Stimulated activated CD4-positive, alpha-beta T cell treated with anti-CD3 and anti-CD28 coated beads, Interleukin-4, amount 100 ng/mL, for 48 hours (primary cell): ENCODE data around the gene COL7A1.
A peak's percentile ranks its signal among the peaks of the same experiment; 100 is the strongest.

Experiments
- DNase-seq, 2 donors: peaks; one replicate each; pipeline ENCODE4 v3.0.0-alpha.2; 2020; ENCODE audit warnings: low read depth in 2 of 2

The COL7A1 gene

DNA sequence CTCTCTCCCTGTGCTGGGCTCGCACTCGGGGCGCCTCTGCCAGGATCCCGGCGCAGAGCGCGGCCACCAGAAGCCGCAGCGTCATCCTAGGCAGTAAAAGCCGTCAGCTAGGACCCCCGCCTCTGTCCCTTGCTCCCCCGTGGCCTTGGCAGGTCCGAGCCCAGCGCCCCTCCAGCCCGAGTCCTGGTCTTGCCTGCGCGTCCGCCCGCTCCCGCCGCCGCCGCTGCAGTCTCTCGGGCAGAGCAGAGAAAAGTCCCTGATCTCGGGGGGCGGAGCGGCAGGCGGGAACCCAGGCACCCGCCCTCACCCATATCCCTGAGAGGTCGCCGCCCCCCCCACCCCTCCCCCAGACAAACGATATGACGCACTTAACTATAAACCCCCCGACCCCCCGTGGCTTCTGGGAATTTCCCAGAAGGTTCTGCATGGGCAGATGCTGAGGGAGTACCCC, at the start of gene COL7A1:
Gene COL7A1, minus strand, starts transcription at position 255 of the 451 bp plus-strand sequence. Its CDS starts 170 bp downstream, at position 85.
- no peak for DNase-seq

GRCh38 chr3:48642605-48643004, 47.5 kb upstream of the COL7A1 start:
- no peak for DNase-seq

- no peak for DNase-seq
These were observed 46.3 kb upstream of the COL7A1 start for GRCh38 chr3:48641396-48641795.

DNA sequence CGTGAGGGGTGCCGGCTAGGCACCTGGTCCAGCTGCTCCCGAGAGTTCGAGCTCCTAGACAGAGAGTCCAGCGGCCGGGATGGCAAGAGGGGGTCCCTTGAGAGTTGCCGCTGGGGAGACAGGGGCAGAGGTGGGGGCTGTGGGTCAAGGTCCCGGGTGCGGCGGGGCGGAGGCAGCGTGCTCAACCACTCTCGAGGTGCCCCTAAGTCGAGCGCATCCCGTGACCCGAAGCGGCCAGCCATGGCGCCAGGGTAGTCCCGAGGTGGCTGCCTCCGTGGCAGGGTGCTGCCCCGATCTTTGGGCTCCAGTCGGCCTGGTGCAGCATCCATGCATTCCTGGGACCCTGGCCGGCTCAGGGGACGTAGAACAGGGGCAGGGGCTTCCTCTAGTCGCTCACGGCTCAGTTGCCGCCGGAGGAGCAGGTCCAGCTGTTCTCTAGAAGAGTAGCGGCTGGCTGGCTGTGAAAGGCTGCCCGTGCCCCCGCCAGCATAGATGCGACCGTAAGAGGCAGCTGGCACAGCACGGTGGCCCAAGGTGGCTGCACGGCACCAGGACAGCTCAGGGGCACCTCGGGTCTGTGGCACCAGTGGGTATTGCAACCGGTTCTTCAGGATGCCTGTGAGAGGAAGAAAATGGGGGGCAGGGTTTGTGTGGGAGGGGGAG, 44.9 kb upstream of the COL7A1 start:
- DNase-seq = no peak

- no peak for DNase-seq
These were observed 42.2 kb upstream of the COL7A1 start for GRCh38 chr3:48637305-48637704.

DNA sequence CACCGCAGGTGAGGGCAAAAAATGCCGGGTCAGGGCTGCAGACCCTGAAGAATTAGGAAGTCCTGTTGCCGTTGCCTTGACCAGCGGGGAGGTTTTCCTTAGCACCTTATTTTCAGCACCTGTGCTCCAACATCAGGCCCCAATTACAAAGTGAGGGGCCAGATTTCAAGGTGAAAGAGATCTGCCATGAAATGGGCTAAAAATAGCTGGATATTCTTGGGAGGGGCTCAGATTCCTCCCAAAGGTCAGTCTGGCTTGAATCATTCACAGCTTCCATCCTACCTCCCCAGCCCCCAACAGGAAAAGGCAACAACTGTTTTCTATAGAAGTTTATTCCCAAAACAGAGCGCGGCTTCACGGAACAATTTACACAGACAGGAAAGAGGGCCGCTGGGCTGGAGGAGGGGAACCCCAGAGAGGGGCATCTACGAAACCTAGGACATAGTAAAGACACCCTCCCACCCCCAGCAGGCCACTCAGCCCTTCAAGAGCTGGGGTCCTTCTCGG, 41.1 kb upstream of the COL7A1 start:
- DNase-seq = no peak

DNA sequence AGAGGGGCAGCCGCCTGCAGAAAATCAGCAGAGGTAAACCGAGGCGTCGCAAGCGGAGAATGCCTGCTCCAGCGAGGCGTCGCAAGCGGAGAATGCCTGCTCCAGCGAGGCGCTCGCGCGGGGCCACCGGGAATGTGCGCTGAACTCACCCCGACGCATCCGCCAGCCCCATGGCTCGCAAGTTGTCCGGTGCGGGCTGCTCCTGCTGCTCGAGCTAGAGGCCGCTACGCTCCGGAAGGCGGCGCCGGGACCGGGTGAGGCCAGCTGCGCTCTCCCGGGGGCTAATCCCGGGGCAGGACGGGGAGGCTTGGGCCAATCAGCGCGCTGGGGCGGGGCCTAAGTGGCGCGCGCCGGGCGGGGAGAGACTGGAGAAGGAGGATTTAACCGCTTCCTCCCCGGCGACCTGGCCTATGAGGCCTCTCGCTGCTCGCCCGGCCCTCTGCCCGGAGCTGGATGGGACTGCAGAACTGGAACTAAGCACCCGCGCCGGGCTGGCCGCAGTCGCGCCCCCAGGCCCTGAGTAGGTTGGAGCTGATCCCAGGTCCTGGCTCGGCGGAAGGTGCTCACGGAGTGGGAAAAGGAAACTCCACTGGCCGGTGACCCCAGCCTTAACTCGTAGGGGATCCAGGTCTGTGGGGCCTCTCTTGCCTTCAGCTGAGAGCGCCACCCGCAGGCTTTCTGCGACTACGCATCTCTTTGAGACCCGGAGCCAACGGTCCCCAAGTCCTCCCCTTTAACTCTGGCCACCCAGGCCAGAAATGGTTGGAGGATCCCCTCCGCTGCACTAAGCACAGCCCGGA, 40.3 kb upstream of the COL7A1 start, which contains the start of gene SLC26A6:
Gene SLC26A6, minus strand, starts transcription at position 240 of the 800 bp plus-strand sequence. Its CDS starts 68 bp downstream, at position 172.
- peak; percentile 92 to 94 for DNase-seq

- peak; percentile 40 to 42 for DNase-seq
These were observed 39.6 kb upstream of the COL7A1 start for GRCh38 chr3:48634661-48635221.

GRCh38 chr3:48633743-48634142, 38.6 kb upstream of the COL7A1 start:
- no peak for DNase-seq

DNA sequence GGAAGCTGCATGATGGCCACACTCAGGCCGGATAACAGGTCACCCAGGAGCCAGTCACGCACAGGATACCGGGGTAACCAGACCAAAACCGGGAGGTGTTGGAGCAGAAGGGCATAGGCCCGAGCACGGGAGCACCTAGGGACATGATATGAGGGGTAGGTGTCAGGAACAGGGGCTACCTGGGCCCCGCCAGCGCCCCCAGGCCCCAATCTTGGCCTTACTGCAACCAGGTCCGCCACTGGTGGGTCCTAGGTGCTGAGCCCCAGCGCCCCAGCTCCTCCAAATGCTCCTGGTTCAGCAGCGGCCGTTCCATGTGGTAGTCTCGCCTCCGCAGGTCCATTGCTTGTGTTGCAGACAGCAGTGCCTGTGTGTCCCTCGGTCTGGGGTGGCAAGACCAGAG, 38.1 kb upstream of the COL7A1 start:
- no peak for DNase-seq

DNA sequence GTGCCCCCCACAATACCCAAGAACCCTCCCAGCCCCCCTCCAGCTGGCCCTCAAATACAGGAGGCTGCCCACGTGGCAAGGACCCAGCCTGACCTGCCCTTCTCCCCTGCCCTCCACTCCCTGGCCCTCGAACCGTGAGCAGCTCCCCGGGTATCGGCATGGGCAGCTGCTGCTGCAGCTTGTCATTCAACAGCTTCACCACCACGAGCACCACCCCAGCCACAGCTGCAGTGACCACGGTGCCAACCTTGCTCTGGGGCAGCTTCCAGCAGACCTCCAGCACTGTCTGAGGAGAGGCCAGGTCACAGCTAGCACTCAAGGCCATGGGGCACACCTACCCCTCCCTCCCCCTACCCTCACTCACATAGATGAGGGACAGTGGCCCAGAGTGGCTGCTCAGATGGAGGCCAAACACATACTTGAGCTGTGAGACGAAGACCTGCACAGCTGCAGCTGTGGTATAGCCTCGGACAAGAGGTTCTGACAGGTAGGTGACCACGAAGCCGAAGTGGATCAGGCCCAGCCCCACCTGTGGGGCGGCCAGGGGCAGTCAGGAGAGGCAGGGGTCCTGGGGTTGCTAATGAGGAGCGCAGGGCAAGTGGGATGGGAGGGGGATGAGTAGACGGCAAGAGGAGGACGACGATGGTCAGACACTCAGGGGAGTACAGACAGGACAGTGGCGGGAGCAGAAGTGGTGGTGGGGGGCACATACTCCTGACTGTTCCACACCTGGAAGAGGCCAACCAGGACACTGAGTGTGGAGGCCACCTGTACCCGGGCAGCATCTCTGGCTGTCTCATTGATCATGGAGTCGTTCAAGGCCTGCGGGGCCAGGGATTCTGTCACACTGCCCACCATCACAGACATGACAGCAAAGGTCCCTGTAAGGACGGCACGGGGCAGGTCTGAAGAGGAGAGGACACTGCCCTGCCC, 36.7 kb upstream of the COL7A1 start:
- DNase-seq = no peak

DNA sequence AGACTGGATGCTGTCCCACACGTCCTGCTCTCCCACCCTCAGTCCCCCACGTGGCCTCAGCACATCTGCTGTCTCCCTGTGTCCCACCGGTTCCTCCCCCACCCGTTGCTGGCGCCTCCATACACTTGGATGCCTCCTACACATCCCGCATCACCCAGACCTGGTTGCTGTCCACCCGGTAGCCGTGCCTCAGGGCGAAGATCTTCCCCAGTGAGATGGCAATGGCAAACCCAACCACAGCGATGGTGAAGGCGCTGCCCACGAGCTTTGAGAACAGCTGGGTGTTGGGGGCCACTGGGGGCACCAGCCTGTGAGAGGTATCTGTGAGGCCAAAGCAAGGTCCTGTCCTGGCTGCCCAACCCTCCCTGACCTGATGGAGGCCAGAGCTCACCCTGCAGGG, 35.7 kb upstream of the COL7A1 start:
- DNase-seq = no peak

- no peak for DNase-seq
These were observed 35.3 kb upstream of the COL7A1 start for GRCh38 chr3:48630407-48630806.

DNA sequence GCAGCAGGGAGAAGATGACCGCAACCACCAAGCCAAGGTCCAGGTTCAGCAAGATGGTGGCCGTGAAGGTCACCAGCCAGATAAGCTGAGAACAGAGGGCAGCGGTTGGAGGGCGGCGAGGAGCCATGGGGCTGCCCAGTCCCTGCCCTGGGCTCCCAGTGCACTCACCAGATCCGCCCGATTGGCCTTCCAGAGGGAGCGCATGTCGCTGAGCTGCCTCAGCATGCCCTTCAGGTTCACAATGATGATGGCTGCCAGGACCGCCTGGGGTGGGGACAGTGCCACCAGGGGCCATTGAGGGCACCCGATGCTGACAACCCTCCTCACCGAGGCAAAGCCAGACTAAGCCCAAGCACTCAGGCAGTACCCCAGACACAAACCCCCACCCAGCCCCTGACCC, 34.8 kb upstream of the COL7A1 start:
- no peak for DNase-seq

- DNase-seq = no peak
These were observed 33.3 kb upstream of the COL7A1 start for GRCh38 chr3:48628277-48629017.

DNA sequence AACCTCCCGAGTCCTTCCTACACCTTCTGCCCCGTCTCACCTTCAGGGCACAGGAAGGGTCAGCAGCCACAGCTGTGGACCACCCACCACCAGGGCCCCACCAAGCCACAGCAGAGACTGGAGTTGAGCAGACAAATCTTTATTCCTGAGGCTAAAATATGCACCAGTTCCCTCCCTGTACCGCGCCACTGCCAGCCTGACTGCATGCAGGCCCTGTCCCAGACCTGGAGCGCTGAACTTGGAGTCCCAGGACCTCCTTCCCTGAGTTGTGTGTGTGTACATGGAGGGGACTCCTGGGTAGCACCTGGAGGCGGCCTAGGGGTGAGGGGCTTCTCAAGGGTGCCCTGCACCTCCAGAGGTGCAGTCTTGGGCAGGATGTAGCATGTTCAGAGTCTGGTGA, 30.5 kb upstream of the COL7A1 start:
- no peak for DNase-seq

DNA sequence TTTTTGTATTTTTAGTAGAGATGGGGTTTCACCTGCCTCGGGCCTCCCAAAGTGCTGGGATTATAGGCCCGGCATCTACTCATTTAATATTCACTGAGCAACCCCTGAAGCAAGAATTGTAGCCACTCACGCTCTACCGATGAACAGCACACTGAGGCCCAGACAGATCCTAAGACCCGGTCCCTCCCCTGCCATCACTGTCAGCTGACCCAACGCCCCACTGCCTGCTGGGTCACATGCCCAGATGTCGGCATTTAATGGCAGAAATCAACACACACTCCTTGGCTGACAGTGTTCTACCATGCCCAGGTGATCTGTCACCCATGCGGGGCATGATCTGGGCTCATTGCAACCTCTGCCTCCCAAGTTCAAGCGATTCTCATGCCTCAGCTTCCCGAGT, 29.6 kb upstream of the COL7A1 start:
- no peak for DNase-seq

- no peak for DNase-seq
These were observed 28.9 kb upstream of the COL7A1 start for GRCh38 chr3:48623851-48624547.

DNA sequence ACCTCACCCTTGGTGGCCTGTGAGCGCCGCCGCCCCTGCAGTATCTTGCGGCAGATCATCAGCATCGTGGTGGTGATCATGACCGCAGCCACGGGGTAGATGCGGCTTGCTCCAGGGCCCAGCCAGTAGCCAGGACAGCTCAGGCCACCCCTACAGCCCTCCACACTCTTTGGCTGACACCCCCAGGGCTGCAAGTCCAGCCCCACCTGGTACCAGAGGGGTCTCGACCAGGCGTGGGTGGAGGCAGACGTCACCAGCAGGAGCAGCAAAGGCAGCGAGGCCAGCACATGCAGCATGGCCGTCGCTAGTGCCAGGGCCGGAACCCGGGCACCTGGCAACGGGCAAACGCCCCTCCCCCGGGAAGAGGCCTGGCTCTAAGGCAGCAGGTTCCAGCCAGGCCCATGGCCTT, 26.3 kb upstream of the COL7A1 start, which contains the start of gene TMEM89:
Gene TMEM89, minus strand, starts transcription at position 309 of the 409 bp plus-strand sequence. Its CDS starts 13 bp downstream, at position 296.
- no peak for DNase-seq
